Hindlimb muscle (tissue), 1 donor: ENCODE measurements around the gene TMEM53. TPM values are rescaled to one million over a fixed set of nuclear protein-coding genes. Genes with fewer than 3 reads are reported as not detected.
"Not testable (repeated sequence)": the region's sequence is repeated elsewhere in the genome, so short reads cannot be mapped to it uniquely, and the experiment has no call there.

Experiments used
- DNase-seq: peaks from one replicate; pipeline ENCODE4 v3.0.0-alpha.2; 2013
- polyA plus RNA-seq: library from polyadenylated mRNA; unstranded; fragments of 120-200 nt; gene quantifications from one replicate; pipeline ENCODE4 v1.2.1, GENCODE V29; 2013; ENCODE audit not compliant: insufficient read length

Gene TMEM53
- polyA plus RNA-seq, 1 donor, result 8.7 TPM

DNA sequence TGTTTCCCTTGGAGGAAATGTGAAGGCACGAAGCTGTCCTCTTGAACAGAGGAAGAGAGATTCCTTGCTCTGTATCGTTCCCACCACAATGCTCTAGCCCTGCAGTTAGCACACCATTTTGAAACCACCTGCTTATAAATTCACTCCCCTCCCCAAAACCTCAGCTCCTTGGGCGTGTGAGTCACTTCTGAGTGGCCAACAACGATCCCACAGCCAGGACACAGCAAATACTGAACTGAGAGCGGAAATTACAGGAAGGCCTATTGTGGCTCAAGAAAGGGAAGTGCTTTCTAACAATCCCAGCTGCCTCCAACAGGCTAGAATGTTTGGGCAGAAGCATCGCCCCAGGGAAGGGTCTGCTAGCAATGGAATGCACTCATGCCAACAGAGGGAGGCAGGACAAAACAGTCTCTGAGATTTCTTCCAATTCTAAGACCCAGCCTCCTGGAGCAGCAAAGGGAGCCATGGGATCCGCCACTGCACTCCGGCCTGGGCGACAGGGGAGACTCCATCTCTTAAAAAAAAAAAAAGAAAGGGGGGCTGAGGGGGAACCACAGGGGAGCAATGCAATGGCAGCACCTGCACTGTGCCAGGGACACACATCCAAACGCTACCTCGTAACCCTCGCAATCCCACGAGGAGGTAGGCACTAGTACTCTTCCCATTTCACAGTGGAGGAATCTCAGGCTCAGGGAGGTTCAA is 1.9 kb downstream of the TMEM53 start:
- DNase-seq, result no peak

DNA sequence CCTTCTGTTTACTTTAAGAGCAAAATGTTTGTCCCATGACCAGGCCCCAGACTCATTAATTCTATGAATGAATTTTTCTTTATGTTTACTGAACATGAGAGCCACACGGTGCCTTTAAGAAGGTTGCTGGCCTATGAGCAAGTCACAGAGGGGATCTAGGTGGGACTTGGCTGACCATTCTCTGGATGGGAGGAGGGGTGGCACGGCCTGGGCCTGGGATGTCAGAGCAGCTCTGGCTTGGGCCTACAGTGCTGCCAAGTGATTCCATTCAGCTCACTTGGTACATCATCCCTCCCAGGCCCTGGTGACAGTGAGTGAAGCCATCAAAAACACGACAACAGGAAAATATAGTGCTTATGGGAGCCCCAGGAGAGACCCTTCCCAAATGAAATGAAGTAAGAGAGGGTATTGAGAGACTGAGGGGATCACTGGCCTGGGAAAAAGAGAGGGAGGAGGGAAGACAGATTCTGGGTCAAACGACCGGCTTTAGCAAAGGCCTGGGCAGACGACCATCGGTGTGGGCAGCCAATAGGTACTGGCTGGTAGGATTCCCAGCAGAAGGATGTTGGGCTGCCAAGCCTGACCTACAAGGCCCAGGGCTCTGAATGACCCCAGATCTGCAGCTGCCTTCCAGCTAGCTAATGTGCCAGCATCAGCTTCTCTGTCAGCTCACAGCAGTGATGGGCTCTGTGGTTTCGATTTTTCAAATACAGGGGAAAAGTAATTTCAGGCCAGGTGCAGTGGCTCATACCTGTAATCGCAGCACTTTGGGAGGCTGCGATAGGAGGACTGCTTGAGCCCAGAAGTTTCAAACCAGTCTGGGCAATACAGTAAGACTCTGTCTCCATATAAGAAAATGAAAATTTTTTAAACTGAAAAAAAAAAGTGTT is 3.3 kb downstream of the TMEM53 start:
- no peak for DNase-seq

DNA sequence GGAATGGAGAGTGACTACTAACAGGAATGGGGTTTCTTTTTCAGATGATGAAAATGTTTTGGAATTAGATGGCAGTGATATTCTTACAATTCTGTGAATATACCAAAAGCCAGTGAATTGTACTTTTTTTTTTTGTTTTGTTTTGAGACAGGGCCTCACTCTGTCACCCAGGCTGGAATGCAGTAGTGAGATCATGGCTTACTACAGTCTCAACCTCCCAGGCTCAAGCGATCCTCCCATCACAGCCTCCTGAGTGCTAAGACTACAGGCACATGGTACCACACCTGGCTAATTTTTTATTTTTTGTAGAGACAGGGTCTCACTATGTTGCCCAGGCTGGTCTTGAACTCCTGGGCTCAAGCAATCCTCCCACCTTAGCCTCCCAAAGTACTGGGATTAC is 7.6 kb downstream of the TMEM53 start:
- not testable (repeated sequence) for DNase-seq

DNA sequence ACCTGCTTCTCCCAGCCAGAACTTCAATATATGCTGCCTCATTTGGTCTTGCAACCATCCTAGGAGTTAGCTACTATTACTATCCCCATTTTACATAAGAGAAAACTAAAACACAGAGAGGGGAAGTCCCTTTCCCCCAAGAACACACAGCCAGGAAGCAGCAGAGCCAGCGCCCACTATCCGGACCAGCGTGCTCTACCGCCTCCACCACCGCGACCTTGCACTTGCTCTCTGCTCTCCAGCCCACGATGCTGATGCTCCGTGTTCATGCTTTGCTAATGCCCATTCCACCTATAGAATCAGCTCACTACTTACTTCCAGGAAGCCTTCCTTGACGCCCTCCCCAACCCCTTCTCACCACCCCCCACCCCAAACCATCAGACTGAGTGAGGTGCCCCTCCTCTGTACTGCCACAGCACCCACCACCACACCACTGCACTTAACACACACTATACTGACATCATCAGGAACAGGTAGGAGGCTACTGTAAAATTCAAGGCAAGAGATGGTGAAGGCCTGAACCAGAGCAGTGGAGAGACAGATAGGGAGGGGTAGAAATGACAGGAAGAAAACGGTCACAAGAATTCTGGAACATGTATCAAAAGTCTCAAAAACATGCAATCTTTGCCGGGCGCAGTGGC is 9.4 kb downstream of the TMEM53 start:
- DNase-seq, result no peak

DNA sequence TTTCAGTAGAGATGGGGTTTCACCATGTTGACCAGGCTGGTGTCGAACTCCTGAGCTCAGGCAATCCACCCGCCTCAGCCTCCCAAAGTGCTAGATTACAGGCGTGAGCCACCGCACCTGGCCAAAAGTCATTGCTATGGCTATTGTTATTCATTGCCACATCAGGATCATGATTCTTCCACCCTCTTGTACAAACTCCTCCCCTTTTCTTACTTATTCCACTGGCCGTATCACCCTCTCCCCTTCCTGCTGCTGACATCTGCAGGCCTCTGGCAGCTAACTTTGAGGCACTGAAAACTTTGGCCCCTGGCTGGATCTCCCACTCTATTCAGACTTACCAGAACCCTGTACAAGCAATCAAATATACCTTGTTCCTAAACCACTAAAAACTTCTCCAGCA is 10.9 kb downstream of the TMEM53 start:
- DNase-seq, result no peak

DNA sequence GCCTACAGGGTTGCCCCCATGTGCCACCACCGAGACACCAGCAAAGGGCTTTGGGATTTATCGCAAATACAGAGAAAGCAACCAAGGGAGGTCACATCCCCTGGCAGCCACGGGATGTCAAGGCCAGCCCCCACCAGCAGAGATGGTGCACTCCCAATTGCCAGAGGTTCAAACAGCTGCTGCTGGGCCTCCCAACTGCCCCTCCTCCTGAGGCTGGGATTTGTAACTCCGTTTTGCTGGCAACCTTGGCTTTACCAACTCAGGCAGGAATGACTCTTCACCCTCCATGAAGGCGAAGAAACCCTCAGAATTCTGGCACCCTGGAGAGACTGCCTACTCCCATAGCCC is 11.6 kb downstream of the TMEM53 start:
- no peak for DNase-seq

DNA sequence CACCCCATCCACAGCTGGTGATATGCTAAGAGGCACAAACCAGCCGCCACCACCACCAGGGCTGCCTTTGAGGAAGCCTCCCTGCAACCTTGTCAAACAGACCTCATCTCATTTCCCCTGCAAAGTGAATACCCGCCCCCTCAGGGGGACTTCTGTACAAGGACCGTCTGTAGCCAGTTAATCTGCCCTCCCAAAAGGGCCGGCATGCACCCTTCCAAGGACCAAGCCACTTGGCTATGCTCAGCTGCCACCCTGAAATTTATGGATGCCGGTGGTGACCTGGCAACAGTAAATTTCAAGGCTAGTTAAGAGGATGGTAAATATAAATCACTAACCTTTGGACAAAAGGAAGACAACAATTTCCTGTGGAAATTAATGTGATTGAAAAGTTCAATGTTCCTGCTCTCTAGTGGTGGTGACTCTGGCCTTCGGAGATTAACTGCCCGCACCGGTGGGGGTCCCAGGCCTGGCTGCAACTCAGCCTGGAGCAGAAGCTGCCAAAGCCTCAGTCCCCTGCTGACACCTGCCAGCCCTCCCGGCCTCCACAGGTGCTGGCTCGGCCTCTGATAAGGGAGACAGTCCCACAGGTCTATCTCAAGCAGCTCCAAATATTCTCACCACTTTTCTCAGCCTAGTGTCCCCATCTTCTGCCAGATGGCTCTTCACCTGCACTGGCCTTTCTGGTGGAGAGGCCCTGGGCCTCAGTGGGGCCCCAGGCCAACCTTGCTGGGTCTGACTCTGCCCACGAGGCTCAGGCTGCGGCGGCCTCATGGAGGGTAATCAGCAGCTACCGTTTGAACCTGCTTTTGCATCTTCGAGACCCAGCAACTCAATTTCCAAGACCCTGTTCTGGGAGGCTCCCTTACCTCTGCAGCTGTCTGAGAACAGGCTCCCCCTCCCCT is 12.2 kb downstream of the TMEM53 start:
- DNase-seq, result no peak

DNA sequence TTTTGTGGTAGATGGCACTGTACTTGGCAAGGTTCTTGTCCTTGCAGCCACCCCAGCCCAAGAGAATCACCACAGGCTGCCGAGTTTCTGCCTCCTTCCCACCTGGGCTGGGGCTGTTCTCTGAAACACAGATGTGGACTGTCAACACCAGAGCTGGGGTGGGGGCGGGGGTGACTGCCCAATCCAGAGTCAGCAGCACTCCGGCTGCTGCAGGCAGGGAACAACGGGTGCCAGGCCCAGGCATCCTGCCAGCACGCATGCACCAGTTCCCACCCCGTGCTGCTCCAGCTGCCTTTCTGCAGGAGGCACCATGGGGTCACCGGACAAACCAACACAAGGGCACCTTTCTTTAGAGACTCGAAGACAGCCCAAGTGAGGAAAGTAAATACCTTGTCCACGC is 14.1 kb downstream of the TMEM53 start:
- no peak for DNase-seq

DNA sequence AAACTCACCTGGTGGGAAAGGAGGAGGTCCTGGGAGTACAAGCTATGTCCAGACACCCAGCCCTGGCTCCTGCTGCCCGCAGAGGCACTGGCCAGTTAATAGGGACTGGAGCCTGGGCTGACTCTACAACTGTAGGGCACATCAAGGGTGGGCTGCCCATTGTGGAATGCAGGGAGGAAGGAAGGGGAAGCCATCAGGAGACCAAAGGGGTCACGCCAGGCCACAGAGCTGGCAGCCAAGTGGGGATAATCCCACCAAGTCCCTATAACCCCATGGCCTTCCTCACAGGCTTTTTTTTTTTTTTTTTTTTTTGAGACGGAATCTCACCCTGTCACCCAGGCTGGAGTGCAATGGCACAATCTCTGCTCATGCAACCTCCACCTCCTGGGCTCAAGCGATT is 14.7 kb downstream of the TMEM53 start:
- no peak for DNase-seq

DNA sequence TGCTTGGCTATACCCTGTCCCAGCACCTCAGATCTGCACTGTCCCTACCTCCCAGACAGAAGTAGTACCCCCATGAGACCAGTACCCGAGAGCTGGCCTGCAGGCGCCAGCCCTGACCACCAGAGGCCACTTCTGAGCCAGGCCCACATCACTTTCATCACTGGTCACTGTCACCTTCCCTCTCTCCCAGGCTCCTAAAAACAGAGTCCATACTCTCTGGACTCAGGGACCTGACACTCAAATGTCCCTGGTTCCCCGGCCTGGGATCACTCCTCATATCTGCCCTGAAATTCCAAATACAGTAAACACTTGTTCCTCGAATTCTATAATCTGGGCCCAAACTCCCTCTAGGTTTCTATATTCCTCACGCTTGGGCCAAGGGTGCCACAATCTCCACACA is 18.7 kb downstream of the TMEM53 start:
- DNase-seq, result no peak

DNA sequence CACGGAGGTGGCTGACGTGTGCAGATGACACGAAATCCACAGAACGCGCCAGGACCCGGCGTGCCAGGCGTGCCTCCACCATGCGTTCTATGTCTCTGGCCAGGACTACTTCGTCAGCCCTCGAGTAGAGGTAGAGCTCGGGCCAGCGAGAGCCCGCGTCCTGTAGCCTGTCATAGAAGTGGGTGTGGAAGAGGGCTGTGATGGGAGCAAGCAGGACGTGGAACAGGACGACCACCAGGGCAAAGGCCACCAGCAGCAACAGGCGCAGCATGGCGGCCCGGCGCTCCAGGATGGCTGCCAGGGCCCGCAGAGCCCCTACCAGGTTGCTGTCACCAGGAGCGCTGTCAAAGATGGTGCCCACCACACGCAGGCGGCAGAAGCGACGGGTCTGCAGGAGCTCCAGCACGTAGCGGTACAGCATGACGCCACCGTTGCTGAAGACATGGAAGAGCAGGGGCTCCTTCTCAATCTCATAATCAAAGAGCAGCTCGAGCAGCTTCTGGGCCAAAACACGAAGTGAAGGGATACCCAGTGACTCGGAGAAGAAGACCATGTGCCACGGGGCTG is 19.6 kb downstream of the TMEM53 start:
- DNase-seq, result no peak

DNA sequence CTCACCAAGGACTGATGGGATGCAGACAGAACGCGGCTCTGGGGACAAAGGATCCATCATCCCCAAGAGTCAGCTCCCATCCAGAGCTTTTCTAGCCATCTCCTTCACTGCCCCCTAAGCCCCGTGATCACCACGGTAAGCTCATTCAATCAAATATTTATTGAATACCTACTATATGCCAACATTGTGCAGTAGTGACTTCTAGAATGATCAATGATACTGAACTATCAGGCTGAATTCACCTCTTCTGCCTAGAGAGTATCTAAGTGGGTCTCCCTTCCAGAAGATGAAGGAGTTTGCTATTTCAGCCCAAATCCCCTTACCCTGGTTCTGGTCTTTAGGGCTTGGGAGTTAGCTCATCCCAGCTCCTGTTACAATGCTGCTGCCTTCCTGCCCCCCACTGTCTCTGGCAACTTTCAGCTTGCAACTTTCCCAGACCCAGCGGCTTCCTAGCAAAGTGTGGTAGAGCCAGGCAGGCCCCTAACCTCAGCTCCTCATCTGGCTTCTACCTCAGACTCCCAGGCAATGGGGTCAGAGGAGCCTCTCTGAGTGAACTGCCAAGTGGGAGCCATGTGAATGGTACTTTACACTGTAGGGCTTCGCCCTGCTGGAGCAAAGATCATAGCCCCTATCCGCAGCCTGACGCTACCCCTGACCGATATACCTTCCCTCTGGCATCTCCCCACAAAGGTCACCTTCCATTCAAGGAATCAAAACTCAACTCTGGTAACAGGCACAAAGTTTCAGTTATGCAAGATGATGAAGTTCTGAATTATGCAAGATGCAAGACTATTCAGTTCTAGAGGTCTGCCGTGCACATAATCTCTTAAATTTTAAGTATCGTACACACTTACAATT is 20.9 kb downstream of the TMEM53 start:
- DNase-seq, result no peak

DNA sequence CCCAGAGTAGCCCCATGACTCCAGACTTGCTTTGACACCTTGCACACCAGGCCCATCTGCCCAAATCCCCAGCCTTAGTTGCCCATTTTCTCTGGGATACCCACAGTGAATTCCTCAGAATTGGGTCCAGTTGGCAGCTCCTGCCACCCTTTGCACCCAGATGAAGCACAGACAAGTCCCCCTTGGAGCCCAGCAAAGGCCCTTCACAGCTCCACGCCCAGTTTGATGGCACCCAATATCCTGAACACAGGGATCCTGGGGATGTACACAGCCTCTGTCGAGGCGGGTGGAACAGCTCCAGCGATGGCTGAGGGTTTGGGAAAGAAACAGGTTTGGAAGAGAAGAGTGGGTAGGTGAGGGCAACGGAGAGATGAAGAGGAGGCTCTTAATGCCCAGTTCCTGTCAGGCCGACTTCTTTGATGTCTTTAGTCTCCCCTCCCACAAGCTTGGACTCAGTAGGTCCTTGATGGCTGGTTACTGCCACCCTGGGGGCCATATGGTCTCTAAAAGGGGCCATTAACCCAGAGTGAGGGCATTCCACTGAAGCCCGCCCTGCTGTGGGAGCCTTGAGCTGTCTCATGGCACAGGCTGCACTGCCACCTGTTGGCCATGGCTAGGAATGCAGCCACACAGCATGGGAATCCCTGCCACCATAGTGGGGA is 21.7 kb downstream of the TMEM53 start:
- peak; percentile 68 for DNase-seq

DNA sequence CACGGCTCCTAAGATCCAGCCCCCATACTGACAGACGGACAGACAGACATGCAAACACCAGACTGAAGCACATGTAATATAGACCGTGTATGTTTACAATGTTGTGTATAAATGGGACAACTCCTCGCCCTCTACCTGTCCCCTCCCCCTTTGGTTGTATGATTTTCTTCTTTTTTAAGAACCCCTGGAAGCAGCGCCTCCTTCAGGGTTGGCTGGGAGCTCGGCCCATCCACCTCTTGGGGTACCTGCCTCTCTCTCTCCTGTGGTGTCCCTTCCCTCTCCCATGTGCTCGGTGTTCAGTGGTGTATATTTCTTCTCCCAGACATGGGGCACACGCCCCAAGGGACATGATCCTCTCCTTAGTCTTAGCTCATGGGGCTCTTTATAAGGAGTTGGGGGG is 23.2 kb downstream of the TMEM53 start:
- DNase-seq, result no peak

DNA sequence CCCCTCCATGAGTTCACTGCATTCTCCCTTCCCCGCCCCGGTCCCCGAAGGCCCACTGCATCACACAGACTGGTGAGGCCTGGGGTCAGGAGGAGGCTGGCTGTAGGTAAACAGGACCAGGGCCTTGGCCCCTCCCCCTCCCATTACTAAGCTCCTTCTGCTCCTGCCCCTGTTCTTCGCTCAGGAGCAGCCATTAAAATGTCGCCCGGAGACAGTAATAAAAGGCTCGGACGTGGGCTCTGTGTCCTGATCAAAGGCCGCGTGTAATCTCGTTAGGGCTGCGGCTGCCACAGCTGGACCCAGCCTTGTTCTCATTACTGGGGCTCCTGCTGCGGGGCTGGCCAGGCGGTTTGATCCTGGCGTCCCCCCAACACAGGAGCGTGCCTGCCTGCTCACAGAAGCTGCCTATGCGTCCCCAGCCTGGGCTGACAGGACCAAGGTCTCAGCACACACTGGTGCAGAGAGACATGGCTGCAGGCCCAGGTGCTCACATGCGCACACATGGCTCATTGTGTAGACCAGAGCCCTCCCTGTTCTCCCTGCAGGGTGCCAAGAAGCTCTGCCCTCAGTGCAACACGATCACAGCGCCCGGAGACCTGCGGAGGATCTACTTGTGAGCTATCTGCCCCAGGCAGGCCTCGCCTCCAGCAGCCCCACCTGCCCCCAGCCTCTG is 24.0 kb downstream of the TMEM53 start:
- DNase-seq, result no peak

DNA sequence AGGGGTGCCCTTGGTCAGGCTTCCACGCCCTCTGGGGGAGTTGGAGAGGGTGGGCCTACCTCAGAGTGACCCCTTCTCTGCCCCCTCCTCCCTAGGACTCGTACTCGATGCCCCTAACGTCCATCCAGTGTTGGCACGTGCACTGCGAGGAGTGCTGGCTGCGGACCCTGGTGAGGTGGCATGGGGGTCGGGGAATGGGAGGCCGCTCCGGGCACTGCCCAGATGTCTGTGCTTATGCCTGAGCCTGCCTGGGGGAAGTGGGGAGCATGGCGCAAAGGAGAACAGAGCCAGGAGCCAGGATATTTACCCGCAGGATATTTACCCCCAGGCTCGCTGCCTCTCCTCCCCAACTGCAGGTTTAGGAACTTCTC is 24.5 kb downstream of the TMEM53 start:
- no peak for DNase-seq

DNA sequence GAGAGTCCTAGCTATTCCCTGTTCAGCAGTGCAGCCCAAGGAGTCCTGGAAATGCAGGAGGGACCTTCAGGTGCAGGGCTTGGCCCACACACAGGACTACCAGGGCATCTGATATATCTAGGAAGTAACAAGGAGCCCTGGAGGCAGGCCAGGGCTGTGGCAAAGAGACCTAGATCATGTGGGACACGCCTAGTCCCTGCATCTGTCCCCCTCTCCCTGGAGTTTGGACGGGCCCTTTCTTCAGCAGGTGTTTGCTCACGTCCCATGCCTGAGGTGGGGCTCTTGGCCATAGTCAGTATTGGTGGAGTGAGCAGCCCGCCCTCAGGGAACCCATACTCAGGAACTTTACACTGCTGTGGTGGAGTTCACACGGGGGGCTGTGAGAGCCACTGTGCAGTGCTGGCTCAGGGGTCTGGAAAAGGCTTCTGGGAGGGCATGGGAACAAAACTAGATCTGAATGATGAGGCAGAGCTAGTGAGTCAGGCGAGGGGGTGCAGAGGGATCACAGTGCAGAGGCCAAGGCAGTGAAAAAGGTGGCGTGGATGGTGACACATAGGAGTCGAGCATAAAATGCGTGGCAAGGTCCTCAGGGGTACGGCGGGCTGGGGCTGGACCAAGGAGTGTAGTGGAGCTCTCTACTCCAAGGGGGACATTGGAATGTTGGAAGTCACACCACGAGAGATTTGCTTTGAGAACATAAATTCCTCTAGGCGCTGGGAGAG is 25.6 kb downstream of the TMEM53 start:
- no peak for DNase-seq

DNA sequence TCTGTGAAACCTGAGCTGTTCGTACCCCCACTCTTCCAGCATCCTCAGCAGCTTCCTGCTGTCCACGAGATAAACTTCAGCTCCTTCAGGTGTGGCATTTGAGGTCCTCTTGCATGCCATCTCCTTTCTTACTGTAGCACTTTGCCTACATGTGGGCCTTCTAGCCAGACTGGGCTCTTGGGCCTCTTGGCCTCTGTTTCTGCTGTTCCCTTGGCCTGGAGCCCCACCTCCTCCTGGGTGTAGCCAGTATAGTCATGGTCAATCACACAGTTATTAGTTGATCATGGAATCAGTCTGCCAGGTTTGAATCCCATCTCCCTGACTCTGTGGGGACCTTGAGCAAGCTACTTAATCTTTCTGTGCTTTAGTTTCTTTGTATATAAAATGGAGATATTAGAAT is 26.4 kb downstream of the TMEM53 start:
- no peak for DNase-seq
